ENCODE measurements around the gene RBL2. TPM values are rescaled to one million over a fixed set of nuclear protein-coding genes. Genes with fewer than 3 reads are reported as not detected.
"Not testable (repeated sequence)": the region's sequence is repeated elsewhere in the genome, so short reads cannot be mapped to it uniquely, and the experiment has no call there.

RBL2 gene
- total RNA-seq, 1 experiment from 2014 or later = 38.4 TPM

- TF ChIP-seq, protein P1, sequence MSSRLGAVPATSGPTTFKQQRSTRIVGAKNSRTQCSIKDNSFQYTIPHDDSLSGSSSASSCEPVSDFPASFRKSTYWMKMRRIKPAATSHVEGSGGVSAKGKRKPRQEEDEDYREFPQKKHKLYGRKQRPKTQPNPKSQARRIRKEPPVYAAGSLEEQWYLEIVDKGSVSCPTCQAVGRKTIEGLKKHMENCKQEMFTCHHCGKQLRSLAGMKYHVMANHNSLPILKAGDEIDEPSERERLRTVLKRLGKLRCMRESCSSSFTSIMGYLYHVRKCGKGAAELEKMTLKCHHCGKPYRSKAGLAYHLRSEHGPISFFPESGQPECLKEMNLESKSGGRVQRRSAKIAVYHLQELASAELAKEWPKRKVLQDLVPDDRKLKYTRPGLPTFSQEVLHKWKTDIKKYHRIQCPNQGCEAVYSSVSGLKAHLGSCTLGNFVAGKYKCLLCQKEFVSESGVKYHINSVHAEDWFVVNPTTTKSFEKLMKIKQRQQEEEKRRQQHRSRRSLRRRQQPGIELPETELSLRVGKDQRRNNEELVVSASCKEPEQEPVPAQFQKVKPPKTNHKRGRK (CRISPR knock-in tag; IDR thresholded peaks at IDR 0.05; ENCODE audit: borderline replicate concordance) = no peak
- TF ChIP-seq PREB (CRISPR knock-in tag; IDR thresholded peaks at IDR 0.05; ENCODE audit: borderline replicate concordance) (no peak), FOXP4 (CRISPR knock-in tag; IDR thresholded peaks at IDR 0.05) (peak; percentile 35; the same call in 1 of the 2 replicates)
These were observed at the start of gene RBL2 (continued) for GRCh38 chr16:53434377-53435065.

DNA sequence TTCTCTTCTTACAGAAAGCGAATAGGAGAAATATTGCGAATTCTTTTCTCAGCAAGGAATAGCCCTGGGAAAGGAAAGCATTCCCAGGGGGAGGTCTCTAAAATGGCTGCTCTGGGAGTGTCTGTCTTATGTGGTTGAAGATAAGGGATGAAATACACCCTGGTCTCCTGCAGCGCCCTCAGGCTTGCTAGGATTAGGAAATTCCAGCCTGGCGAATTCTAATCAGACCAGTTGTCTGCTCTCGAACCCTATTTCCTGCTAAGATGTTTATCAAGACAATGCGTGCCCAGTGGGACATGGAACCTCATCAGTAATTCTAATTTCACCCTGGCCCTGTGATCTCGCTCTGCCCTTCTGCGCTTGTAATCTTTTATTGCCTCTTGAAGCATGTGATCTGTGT, 49.7 kb upstream of the RBL2 start:
- DNase-seq (ENCODE audit: low spot score) = peak; percentile 30
- peaks cover 42% of the 10 kb centered on the region for H3K36me3 Mint-ChIP-seq
- peaks cover 12% of the 10 kb centered on the region; the same call in 1 of the 2 replicates for H3K27me3 Mint-ChIP-seq (ENCODE audit: low read depth)
- CTCF ChIA-PET, H3K4me3 Mint-ChIP-seq, H3K27ac Mint-ChIP-seq, POLR2A ChIA-PET, ATAC-seq: not testable (repeated sequence)
- peaks cover 17% of the 10 kb centered on the region for H3K4me1 Mint-ChIP-seq
- peaks cover 70% of the 10 kb centered on the region for H3K9me3 Mint-ChIP-seq

DNA sequence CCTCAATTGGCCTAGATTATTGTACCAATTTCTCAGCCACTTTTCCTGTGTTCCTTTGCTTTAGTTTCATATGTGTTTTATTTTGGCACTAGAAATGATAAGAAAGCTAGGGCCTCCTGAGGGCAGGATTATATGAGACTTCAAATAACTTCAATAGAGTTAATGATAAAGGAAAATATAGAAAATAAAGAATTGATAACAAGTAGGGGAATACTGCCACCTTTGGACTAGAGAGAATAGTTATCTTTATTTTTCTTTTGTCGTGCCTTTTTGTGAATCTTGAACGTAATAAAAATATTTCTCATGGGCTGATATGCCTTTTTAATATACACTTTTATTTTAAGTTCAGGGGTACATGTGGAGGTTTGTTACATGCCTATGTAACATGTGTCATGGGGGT, 29.3 kb upstream of the RBL2 start:
- DNase-seq (ENCODE audit: low spot score) = no peak
- H3K27ac Mint-ChIP-seq = no peak overlapping the region
- H3K4me3 Mint-ChIP-seq = no peak overlapping the region
- no peak for ATAC-seq
- H3K4me1 Mint-ChIP-seq = no peaks in the 10 kb centered on the region
- ChIA-PET CTCF (interaction anchor here (0.8 kb wide), 1 partner anchor 491 kb away, joined by 4 read pairs; no protein-coding TSS in a partner anchor), POLR2A (no interaction called here)
- no peaks in the 10 kb centered on the region; the same call in 1 of the 2 replicates for H3K9me3 Mint-ChIP-seq
- H3K36me3 Mint-ChIP-seq = no peaks in the 10 kb centered on the region
- H3K27me3 Mint-ChIP-seq (ENCODE audit: low read depth) = no peaks in the 10 kb centered on the region
- TF ChIP-seq PREB (CRISPR knock-in tag; IDR thresholded peaks at IDR 0.05; ENCODE audit: borderline replicate concordance) = no peak
- TF ChIP-seq STAT6 (CRISPR knock-in tag; conservative IDR thresholded peaks at IDR 0.05; ENCODE audit: low read depth) = no peak
- no peak for TF ChIP-seq CDX4 (CRISPR knock-in tag; IDR thresholded peaks at IDR 0.05; ENCODE audit: borderline replicate concordance)
- TF ChIP-seq, protein P1 (CRISPR knock-in tag; IDR thresholded peaks at IDR 0.05; ENCODE audit: borderline replicate concordance) = no peak
- TF ChIP-seq FOXK1 (CRISPR knock-in tag; IDR thresholded peaks at IDR 0.05) = no peak
- TF ChIP-seq ZNF423 (CRISPR knock-in tag; IDR thresholded peaks at IDR 0.05) = no peak
- TF ChIP-seq ARID4B (CRISPR knock-in tag; IDR thresholded peaks at IDR 0.05; ENCODE audit: borderline replicate concordance) = no peak
- TF ChIP-seq, protein P2, sequence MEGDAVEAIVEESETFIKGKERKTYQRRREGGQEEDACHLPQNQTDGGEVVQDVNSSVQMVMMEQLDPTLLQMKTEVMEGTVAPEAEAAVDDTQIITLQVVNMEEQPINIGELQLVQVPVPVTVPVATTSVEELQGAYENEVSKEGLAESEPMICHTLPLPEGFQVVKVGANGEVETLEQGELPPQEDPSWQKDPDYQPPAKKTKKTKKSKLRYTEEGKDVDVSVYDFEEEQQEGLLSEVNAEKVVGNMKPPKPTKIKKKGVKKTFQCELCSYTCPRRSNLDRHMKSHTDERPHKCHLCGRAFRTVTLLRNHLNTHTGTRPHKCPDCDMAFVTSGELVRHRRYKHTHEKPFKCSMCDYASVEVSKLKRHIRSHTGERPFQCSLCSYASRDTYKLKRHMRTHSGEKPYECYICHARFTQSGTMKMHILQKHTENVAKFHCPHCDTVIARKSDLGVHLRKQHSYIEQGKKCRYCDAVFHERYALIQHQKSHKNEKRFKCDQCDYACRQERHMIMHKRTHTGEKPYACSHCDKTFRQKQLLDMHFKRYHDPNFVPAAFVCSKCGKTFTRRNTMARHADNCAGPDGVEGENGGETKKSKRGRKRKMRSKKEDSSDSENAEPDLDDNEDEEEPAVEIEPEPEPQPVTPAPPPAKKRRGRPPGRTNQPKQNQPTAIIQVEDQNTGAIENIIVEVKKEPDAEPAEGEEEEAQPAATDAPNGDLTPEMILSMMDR (IDR thresholded peaks at IDR 0.05) = no peak
- no peak for TF ChIP-seq NR2C2 (CRISPR knock-in tag; IDR thresholded peaks at IDR 0.05)
- TF ChIP-seq ETV6 (CRISPR knock-in tag; IDR thresholded peaks at IDR 0.05) = no peak
- TF ChIP-seq RELA (CRISPR knock-in tag; IDR thresholded peaks at IDR 0.05; ENCODE audit: borderline replicate concordance) = no peak
